Liver (tissue), 9 donors: ENCODE measurements around the gene SP9. TPM values are rescaled to one million over a fixed set of nuclear protein-coding genes. Genes with fewer than 3 reads are reported as not detected.

Source experiments
- DNase-seq: peaks from one replicate; pipeline ENCODE4 v3.0.0-alpha.2; 2017; ENCODE audit warnings: low spot score
- H3K27ac ChIP-seq, 2 donors: one replicate each; pipeline ENCODE4 v1.7.0; 2013; ENCODE audit warnings: inconsistent platforms in 2 of 2, low read length in 2 of 2, control low read depth in 1 of 2, low read depth in 1 of 2, mild to moderate bottlenecking in 1 of 2
- H3K27me3 ChIP-seq, 4 donors: one replicate each; pipeline versions ENCODE4 v1.6.1 to v1.7.0; 2013; ENCODE audit warnings: low read length in 3 of 4, inconsistent platforms in 1 of 4, mild to moderate bottlenecking in 1 of 4, moderate library complexity in 1 of 4; ENCODE audit not compliant: control insufficient read depth in 4 of 4, insufficient read depth in 4 of 4
- H3K36me3 ChIP-seq, 4 donors: one replicate each; pipeline versions ENCODE4 v1.6.1 to v1.7.0; 2013; ENCODE audit warnings: low read length in 3 of 4, mild to moderate bottlenecking in 3 of 4, low read depth in 1 of 4, moderate library complexity in 1 of 4; ENCODE audit not compliant: control insufficient read depth in 4 of 4, insufficient read depth in 3 of 4
- H3K4me1 ChIP-seq, 4 donors: one replicate each; pipeline versions ENCODE4 v1.6.1 to v1.7.0; 2013; ENCODE audit warnings: low read length in 3 of 4, mild to moderate bottlenecking in 3 of 4, moderate library complexity in 1 of 4; ENCODE audit not compliant: control insufficient read depth in 4 of 4, insufficient read depth in 4 of 4
- H3K4me3 ChIP-seq, 3 donors: one replicate each; pipeline versions ENCODE4 v1.6.1 to v1.7.0; 2013; ENCODE audit warnings: low read length in 3 of 3, control low read depth in 1 of 3, low read depth in 1 of 3, mild to moderate bottlenecking in 1 of 3
- H3K9ac ChIP-seq, 2 donors: one replicate each; pipeline ENCODE4 v1.7.0; 2013; ENCODE audit warnings: low read length in 2 of 2, mild to moderate bottlenecking in 2 of 2, moderate library complexity in 2 of 2, control low read depth in 1 of 2, low read depth in 1 of 2
- H3K9me3 ChIP-seq, 4 donors: one replicate each; pipeline versions ENCODE4 v1.6.1 to v1.7.0; 2013; ENCODE audit warnings: low read length in 3 of 4; ENCODE audit not compliant: control insufficient read depth in 4 of 4
- EGR1 ChIP-seq, 2 donors: IDR thresholded peaks; 2 replicates each; pipeline ENCODE4 v1.6.1; 2016 to 2018; ENCODE audit warnings: antibody characterized with exemption in 2 of 2, low read depth in 2 of 2
- FOXA1 ChIP-seq: IDR thresholded peaks from 2 replicates; pipeline ENCODE4 v1.6.1; 2016; ENCODE audit warnings: antibody characterized with exemption
- HNF4A ChIP-seq, 2 donors: conservative IDR thresholded peaks; 2 replicates each; pipeline ENCODE4 v1.6.1; 2016; ENCODE audit warnings: antibody characterized with exemption in 2 of 2, mild to moderate bottlenecking in 2 of 2
- HNF4G ChIP-seq: IDR thresholded peaks from 2 replicates; pipeline ENCODE4 v1.6.1; 2016; ENCODE audit warnings: antibody characterized with exemption
- JUND ChIP-seq, 2 donors: IDR thresholded peaks; 2 replicates each; pipeline ENCODE4 v1.6.1; 2016; ENCODE audit warnings: antibody characterized with exemption in 2 of 2
- NR2F2 ChIP-seq: IDR thresholded peaks from 2 replicates; pipeline ENCODE4 v1.6.1; 2016; ENCODE audit warnings: antibody characterized with exemption
- RXRA ChIP-seq, 2 donors: IDR thresholded peaks; 2 replicates each; pipeline ENCODE4 v1.6.1; 2017 to 2018; ENCODE audit warnings: antibody characterized with exemption in 2 of 2, mild to moderate bottlenecking in 1 of 2
- SP1 ChIP-seq: IDR thresholded peaks from 2 replicates; pipeline ENCODE4 v1.6.1; 2018; ENCODE audit warnings: antibody characterized with exemption, mild to moderate bottlenecking
- TAF1 ChIP-seq: conservative IDR thresholded peaks from 2 replicates; pipeline ENCODE4 v1.6.1; 2016; ENCODE audit warnings: antibody characterized with exemption, mild to moderate bottlenecking
- YY1 ChIP-seq: IDR thresholded peaks from 2 replicates; pipeline ENCODE4 v1.6.1; 2016; ENCODE audit warnings: antibody characterized with exemption, mild to moderate bottlenecking
- WGBS: extraction: QIAGEN DNeasy Blood & Tissue Kit; methylation state at CpG from one replicate; pipeline ENCODE4 v1.1.7; 2013; 5-methylcytosine and 5-hydroxymethylcytosine counted together
- polyA plus RNA-seq, 2 donors: library from polyadenylated mRNA; stranded (reverse) in 1 of 2; unstranded in 1 of 2; fragments of 200-250 nt in 1 of 2; fragments of >200 nt in 1 of 2; fragmentation: Nextera tagmentation in 1 of 2; extraction: Ambion mirVana in 1 of 2; gene quantifications; one replicate each; pipeline versions ENCODE4 v1.2.1 to v1.2.3, GENCODE V29; 2013 to 2015
- total RNA-seq, 2 donors: library from RNA; depleted of rRNA; stranded (reverse); fragments of >200 nt; gene quantifications; one replicate each; pipeline ENCODE4 v1.2.3, GENCODE V29; 2014
- TF ChIP-seq, protein P1 (sequence below): IDR thresholded peaks from 2 replicates; pipeline ENCODE4 v1.6.1; 2016; ENCODE audit warnings: antibody characterized with exemption
- TF ChIP-seq, protein P2 (sequence below): IDR thresholded peaks from 2 replicates; pipeline ENCODE4 v1.6.1; 2016; ENCODE audit warnings: antibody characterized with exemption
- TF ChIP-seq, protein P3 (sequence below): fragments of 150-350 bp; IDR thresholded peaks from 2 replicates; pipeline ENCODE4 v1.5.1; 2017; ENCODE audit warnings: improper control_type of control experiment, low read depth, low read length; ENCODE audit not compliant: missing input control
- TF ChIP-seq, protein P4 (sequence below): IDR thresholded peaks from 2 replicates; pipeline ENCODE4 v1.6.1; 2016; ENCODE audit warnings: antibody characterized with exemption, mild to moderate bottlenecking
- TF ChIP-seq, protein P5 (sequence below): IDR thresholded peaks from 2 replicates; pipeline ENCODE4 v1.6.1; 2016; ENCODE audit warnings: antibody characterized with exemption
- donor health status: healthy.
- donor health status: healthy.
- donor health status: healthy.
- donor health status: healthy.
- donor health status: healthy.

The SP9 gene
- total and polyA plus RNA-seq, 4 donors: not detected

DNA sequence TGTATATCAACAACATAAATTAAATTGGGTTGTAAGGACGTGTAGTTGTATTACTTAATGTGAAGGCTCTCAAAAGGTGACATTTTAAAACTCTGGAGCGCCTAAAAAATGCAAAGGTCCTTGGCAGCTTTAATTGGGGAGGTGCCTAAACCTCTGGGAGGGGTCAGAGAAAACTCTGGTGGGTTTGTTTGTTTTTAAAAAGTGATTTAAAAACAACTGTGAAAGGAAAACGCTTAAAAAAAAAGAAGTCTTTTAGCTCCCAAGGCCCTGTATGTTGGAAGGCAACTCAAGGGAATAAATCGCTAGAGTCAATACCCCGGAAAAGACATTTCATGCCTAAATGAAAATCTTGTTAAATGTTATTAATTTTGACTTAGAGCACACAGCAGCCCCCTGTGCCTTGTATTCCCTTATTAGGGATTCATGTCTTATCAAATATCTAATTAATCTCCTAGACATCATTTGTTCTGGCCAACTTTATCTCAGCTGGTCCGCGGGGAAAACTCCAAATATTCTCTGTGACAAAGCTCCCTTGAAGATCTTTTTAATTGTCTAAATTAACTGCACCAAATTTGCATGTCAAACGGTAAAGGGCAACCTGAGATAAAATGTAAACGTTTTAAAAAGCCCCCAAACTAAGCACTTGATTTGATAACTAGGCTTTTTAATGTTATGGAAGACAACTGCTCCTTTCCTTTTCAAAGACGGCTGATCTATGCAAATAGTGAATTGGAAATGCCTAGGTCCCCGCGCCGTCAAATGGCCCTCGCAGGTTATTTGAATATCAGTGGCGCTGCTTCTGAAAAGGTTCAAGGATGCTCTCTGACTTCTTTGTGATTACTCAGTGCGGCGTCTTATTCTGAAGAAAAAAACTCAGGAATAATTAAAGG, 4.2 kb downstream of the SP9 start:
- H3K27me3 ChIP-seq: peaks cover 11 to 42% (median 22%) of the 10 kb centered on the region in 4 donors
- H3K4me1 ChIP-seq: peaks cover 0 to 46% (median 41%) of the 10 kb centered on the region in 4 donors
- no peak overlapping the region for H3K27ac ChIP-seq
- 12% methylated on average over 17 of the region's 17 CpGs for WGBS
- H3K9ac ChIP-seq: no peak overlapping the region
- no peaks in the 10 kb centered on the region for H3K36me3 ChIP-seq
- no peak overlapping the region for H3K4me3 ChIP-seq
- TF ChIP-seq, protein P1, sequence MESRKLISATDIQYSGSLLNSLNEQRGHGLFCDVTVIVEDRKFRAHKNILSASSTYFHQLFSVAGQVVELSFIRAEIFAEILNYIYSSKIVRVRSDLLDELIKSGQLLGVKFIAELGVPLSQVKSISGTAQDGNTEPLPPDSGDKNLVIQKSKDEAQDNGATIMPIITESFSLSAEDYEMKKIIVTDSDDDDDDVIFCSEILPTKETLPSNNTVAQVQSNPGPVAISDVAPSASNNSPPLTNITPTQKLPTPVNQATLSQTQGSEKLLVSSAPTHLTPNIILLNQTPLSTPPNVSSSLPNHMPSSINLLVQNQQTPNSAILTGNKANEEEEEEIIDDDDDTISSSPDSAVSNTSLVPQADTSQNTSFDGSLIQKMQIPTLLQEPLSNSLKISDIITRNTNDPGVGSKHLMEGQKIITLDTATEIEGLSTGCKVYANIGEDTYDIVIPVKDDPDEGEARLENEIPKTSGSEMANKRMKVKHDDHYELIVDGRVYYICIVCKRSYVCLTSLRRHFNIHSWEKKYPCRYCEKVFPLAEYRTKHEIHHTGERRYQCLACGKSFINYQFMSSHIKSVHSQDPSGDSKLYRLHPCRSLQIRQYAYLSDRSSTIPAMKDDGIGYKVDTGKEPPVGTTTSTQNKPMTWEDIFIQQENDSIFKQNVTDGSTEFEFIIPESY: no peak
- TF ChIP-seq NR2F2: no peak
- TF ChIP-seq, protein P2, sequence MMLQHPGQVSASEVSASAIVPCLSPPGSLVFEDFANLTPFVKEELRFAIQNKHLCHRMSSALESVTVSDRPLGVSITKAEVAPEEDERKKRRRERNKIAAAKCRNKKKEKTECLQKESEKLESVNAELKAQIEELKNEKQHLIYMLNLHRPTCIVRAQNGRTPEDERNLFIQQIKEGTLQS: no peak
- TF ChIP-seq HNF4G: no peak
- TF ChIP-seq FOXA1: no peak
- TF ChIP-seq, protein P3, sequence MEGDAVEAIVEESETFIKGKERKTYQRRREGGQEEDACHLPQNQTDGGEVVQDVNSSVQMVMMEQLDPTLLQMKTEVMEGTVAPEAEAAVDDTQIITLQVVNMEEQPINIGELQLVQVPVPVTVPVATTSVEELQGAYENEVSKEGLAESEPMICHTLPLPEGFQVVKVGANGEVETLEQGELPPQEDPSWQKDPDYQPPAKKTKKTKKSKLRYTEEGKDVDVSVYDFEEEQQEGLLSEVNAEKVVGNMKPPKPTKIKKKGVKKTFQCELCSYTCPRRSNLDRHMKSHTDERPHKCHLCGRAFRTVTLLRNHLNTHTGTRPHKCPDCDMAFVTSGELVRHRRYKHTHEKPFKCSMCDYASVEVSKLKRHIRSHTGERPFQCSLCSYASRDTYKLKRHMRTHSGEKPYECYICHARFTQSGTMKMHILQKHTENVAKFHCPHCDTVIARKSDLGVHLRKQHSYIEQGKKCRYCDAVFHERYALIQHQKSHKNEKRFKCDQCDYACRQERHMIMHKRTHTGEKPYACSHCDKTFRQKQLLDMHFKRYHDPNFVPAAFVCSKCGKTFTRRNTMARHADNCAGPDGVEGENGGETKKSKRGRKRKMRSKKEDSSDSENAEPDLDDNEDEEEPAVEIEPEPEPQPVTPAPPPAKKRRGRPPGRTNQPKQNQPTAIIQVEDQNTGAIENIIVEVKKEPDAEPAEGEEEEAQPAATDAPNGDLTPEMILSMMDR: no peak
- TF ChIP-seq TAF1: no peak
- TF ChIP-seq RXRA (IDR thresholded peaks at IDR 0.05): no peak
- TF ChIP-seq EGR1 (IDR thresholded peaks at IDR 0.05; ENCODE audit: low read depth in 2 of 2): no peak
- TF ChIP-seq SP1: no peak
- no peak for TF ChIP-seq JUND (IDR thresholded peaks at IDR 0.05)
- TF ChIP-seq, protein P4, sequence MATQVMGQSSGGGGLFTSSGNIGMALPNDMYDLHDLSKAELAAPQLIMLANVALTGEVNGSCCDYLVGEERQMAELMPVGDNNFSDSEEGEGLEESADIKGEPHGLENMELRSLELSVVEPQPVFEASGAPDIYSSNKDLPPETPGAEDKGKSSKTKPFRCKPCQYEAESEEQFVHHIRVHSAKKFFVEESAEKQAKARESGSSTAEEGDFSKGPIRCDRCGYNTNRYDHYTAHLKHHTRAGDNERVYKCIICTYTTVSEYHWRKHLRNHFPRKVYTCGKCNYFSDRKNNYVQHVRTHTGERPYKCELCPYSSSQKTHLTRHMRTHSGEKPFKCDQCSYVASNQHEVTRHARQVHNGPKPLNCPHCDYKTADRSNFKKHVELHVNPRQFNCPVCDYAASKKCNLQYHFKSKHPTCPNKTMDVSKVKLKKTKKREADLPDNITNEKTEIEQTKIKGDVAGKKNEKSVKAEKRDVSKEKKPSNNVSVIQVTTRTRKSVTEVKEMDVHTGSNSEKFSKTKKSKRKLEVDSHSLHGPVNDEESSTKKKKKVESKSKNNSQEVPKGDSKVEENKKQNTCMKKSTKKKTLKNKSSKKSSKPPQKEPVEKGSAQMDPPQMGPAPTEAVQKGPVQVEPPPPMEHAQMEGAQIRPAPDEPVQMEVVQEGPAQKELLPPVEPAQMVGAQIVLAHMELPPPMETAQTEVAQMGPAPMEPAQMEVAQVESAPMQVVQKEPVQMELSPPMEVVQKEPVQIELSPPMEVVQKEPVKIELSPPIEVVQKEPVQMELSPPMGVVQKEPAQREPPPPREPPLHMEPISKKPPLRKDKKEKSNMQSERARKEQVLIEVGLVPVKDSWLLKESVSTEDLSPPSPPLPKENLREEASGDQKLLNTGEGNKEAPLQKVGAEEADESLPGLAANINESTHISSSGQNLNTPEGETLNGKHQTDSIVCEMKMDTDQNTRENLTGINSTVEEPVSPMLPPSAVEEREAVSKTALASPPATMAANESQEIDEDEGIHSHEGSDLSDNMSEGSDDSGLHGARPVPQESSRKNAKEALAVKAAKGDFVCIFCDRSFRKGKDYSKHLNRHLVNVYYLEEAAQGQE: no peak
- TF ChIP-seq, protein P5, sequence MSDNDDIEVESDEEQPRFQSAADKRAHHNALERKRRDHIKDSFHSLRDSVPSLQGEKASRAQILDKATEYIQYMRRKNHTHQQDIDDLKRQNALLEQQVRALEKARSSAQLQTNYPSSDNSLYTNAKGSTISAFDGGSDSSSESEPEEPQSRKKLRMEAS: no peak
- TF ChIP-seq HNF4A (conservative IDR thresholded peaks at IDR 0.05): no peak
- TF ChIP-seq YY1: no peak
- peaks cover 0 to 13% (median 0%) of the 10 kb centered on the region in 4 donors for H3K9me3 ChIP-seq
- DNase-seq: no peak
